Ascending aorta (tissue), 2 donors: ENCODE measurements around the gene MDN1. TPM values are rescaled to one million over a fixed set of nuclear protein-coding genes. Genes with fewer than 3 reads are reported as not detected.
"Not testable (repeated sequence)": the region's sequence is repeated elsewhere in the genome, so short reads cannot be mapped to it uniquely, and the experiment has no call there.

Experiments used
- DNase-seq, 2 donors: peaks; one replicate each; pipeline ENCODE4 v3.0.0-alpha.2; 2019; ENCODE audit warnings: low spot score in 2 of 2
- H3K27ac ChIP-seq, 2 donors: fragments of 200-600 bp; sonication (generic); one replicate each; pipeline ENCODE4 v1.5.1; 2016 to 2017; ENCODE audit warnings: mild to moderate bottlenecking in 1 of 2
- H3K27me3 ChIP-seq: fragments of 200-600 bp; sonication (generic); one replicate; pipeline ENCODE4 v1.5.1; 2017
- H3K36me3 ChIP-seq, 2 donors: fragments of 200-600 bp; sonication (generic); one replicate each; pipeline ENCODE4 v1.5.1; 2016
- H3K4me1 ChIP-seq, 2 donors: fragments of 200-600 bp; sonication (generic); one replicate each; pipeline ENCODE4 v1.5.1; 2016 to 2017; ENCODE audit warnings: mild to moderate bottlenecking in 1 of 2
- H3K4me3 ChIP-seq, 2 donors: fragments of 200-600 bp; sonication (generic); one replicate each; pipeline ENCODE4 v1.5.1; 2016 to 2017; ENCODE audit warnings: mild to moderate bottlenecking in 1 of 2
- H3K9me3 ChIP-seq, 2 donors: fragments of 200-600 bp; sonication (generic); one replicate each; pipeline ENCODE4 v1.5.1; 2016
- intact Hi-C: fragments of 100-400 bp; cut with DNase I; formaldehyde crosslinking; loops from one replicate; pipeline ENCODE4 v1.15.1; 2023
- total RNA-seq: library from RNA; depleted of rRNA; stranded (reverse); fragments of >200 nt; gene quantifications from one replicate; pipeline ENCODE4 v1.1.0, GENCODE V29; 2016
- TF ChIP-seq, protein P1 (sequence below), 3 experiments: fragments of 200-600 bp in 2 of 3; fragments of 450-650 bp in 1 of 3; sonication (generic) in 2 of 3; IDR thresholded peaks; one replicate each; pipeline ENCODE4 v1.5.1; 2016 to 2019; ENCODE audit warnings: antibody characterized with exemption in 3 of 3, mild to moderate bottlenecking in 1 of 3, moderate library complexity in 1 of 3

The MDN1 gene
- total RNA-seq, 1 donor from 2014 or later: 12.2 TPM

DNA sequence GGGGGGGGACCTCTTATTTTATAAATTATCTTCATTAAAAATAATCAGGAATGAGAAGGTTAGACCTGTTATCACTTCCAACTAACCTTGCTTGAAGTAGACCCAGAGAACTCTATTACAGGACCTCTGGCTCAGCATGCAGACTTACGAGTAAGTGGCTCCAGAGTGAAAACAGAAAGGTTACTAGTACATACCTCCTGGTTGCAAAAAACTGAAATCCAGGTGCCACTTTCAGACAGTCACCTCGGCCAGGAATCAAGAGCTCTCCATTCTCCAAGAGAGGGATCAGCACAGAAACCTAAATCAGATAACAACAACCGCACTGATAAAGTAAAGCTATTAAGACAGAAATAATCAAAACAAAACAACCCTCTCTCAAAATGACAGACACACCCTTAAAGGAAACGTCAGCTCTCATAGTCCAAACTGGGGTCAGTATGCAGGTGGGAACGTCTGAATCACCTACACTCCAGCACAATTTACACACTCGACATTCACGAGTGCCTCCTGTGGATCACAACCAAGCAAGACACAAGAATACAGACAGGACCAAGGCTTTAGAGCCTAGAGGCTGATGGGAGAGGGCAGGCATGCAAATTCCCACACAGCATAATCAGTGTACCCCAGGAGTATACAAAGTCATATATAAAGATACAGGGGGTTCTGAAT is 31.8 kb downstream of the MDN1 start:
- Histone ChIP-seq H3K36me3 (peaks cover 58 to 78% of the 10 kb centered on the region in 2 donors), H3K4me3 (no peak overlapping the region), H3K4me1 (no peaks in the 10 kb centered on the region), H3K27ac (no peak overlapping the region), H3K27me3 (no peaks in the 10 kb centered on the region), H3K9me3 (no peaks in the 10 kb centered on the region)
- intact Hi-C loops: no loop called here
- TF ChIP-seq, protein P1, sequence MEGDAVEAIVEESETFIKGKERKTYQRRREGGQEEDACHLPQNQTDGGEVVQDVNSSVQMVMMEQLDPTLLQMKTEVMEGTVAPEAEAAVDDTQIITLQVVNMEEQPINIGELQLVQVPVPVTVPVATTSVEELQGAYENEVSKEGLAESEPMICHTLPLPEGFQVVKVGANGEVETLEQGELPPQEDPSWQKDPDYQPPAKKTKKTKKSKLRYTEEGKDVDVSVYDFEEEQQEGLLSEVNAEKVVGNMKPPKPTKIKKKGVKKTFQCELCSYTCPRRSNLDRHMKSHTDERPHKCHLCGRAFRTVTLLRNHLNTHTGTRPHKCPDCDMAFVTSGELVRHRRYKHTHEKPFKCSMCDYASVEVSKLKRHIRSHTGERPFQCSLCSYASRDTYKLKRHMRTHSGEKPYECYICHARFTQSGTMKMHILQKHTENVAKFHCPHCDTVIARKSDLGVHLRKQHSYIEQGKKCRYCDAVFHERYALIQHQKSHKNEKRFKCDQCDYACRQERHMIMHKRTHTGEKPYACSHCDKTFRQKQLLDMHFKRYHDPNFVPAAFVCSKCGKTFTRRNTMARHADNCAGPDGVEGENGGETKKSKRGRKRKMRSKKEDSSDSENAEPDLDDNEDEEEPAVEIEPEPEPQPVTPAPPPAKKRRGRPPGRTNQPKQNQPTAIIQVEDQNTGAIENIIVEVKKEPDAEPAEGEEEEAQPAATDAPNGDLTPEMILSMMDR (IDR thresholded peaks at IDR 0.05): no peak
- no peak for DNase-seq

DNA sequence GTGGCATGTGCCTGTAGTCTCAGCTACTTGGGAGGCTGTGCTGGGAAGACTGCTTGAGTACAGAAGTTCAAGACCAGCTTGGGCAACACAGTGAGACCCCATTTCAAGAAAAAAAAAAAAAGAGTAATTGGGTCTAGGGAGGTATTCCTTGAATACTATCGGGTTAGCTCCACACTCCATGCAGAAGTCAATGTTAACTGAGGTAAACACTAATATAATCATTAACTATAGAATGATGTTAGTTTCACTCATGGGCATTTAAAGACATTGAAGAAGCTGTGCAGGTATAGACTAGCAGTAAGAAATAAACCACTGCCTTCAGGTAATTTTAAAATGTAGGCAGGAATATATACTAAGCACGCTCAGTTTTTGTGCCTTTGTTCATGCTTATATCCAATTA is 32.6 kb downstream of the MDN1 start:
- Histone ChIP-seq H3K27me3 (no peaks in the 10 kb centered on the region), H3K36me3 (peaks cover 58 to 78% of the 10 kb centered on the region in 2 donors), H3K9me3 (no peaks in the 10 kb centered on the region), H3K4me1 (no peaks in the 10 kb centered on the region), H3K27ac (no peak overlapping the region), H3K4me3 (no peak overlapping the region)
- TF ChIP-seq, protein P1 (IDR thresholded peaks at IDR 0.05): no peak
- DNase-seq: no peak
- intact Hi-C loops: no loop called here

GRCh38 chr6:89784838-89785237 is 34.8 kb downstream of the MDN1 start:
- Histone ChIP-seq H3K27ac (no peak overlapping the region), H3K4me1 (no peaks in the 10 kb centered on the region), H3K36me3 (peaks cover 49 to 91% of the 10 kb centered on the region in 2 donors), H3K9me3 (no peaks in the 10 kb centered on the region), H3K4me3 (no peak overlapping the region), H3K27me3 (no peaks in the 10 kb centered on the region)
- TF ChIP-seq, protein P1 (IDR thresholded peaks at IDR 0.05): no peak
- no peak for DNase-seq
- intact Hi-C loops: no loop called here

DNA sequence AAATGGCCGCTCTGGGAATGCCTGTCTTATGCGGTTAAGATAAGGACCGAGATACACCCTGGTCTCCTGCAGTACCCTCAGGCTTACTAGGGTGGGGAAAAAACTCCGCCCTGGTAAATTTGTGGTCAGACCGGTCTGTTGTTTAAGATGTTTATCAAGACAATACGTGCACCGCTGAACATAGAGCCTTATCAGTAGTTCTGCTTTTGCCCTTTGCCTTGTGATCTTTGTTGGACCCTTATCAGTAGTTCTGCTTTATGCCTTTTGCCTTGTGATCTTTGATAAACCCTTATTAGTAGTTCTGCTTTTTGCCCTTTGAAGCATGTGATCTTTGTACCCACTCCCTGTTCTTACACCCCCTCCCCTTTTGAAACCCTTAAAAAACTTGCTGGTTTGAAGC is 36.3 kb downstream of the MDN1 start:
- peaks cover 45 to 80% of the 10 kb centered on the region in 2 donors for H3K36me3 ChIP-seq
- H3K27ac ChIP-seq, H3K27me3 ChIP-seq, H3K4me3 ChIP-seq, DNase-seq, H3K4me1 ChIP-seq, H3K9me3 ChIP-seq, intact Hi-C loops: not testable (repeated sequence)

DNA sequence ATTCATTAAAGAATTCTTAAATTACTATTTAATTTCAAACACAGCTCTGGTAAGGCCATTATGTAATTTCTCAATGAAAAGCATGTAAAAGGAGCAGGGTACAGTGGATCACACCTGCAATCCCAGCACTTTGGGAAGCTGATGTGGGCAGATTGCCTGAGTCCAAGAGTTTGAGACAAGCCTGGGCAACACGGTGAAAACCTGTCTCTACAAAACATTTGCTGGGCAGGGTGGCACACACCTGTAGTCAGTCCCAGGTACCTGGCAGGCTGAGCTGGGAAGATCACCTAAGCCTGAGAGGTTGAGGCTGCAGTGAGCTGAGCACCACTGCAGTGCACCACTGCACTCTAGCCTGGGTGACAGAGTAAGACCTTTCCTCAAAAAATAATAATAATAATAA is 37.4 kb downstream of the MDN1 start:
- no peaks in the 10 kb centered on the region for H3K27me3 ChIP-seq

More for the DNA sequence above, 37.4 kb downstream of the MDN1 start:
- Histone ChIP-seq H3K9me3 (no peaks in the 10 kb centered on the region), H3K36me3 (peaks cover 37 to 72% of the 10 kb centered on the region in 2 donors), H3K4me3 (no peak overlapping the region), H3K27ac (no peak overlapping the region), H3K4me1 (no peaks in the 10 kb centered on the region)
- TF ChIP-seq, protein P1 (IDR thresholded peaks at IDR 0.05): no peak
- DNase-seq: no peak
- intact Hi-C loops: no loop called here
